OCI-LY1 (cell line): ENCODE data around the gene CERS6.

Experiments
- H2AFZ ChIP-seq: fragments of 200-600 bp; sonication (generic), shearing (Covaris generic); 2 replicates; pipeline ENCODE4 v1.6.0; 2014; ENCODE audit warnings: antibody characterized with exemption, mild to moderate bottlenecking, low read length
- H3F3A ChIP-seq: fragments of 200-600 bp; sonication (generic), shearing (Covaris generic); 2 replicates; pipeline ENCODE4 v1.6.0; 2014; ENCODE audit warnings: mild to moderate bottlenecking, antibody characterized with exemption, low read length, moderate library complexity; ENCODE audit not compliant: insufficient read depth
- H3K27ac ChIP-seq: fragments of 200-600 bp; sonication (generic); 2 replicates; pipeline ENCODE4 v1.5.1; 2014; ENCODE audit warnings: low read length, mixed run types, mild to moderate bottlenecking, low read depth; ENCODE audit not compliant: poor library complexity, severe bottlenecking
- H3K27me3 ChIP-seq: fragments of 200-600 bp; sonication (generic); 2 replicates; pipeline ENCODE4 v1.6.0; 2014; ENCODE audit warnings: antibody characterized with exemption, mild to moderate bottlenecking, low read length, moderate library complexity; ENCODE audit not compliant: insufficient read depth
- H3K36me3 ChIP-seq: fragments of 200-600 bp; sonication (generic); 2 replicates; pipeline ENCODE4 v1.6.1; 2014; ENCODE audit warnings: mild to moderate bottlenecking, antibody characterized with exemption, low read length, moderate library complexity, mixed read lengths; ENCODE audit not compliant: insufficient read depth
- H3K4me1 ChIP-seq: fragments of 200-600 bp; sonication (generic); 2 replicates; pipeline ENCODE4 v1.5.1; 2014; ENCODE audit warnings: mild to moderate bottlenecking, low read length, moderate library complexity; ENCODE audit not compliant: insufficient read depth, severe bottlenecking
- H3K4me2 ChIP-seq: fragments of 200-600 bp; sonication (generic), shearing (Covaris generic); 2 replicates; pipeline ENCODE4 v1.6.1; 2014; ENCODE audit warnings: low read length
- H3K4me3 ChIP-seq: fragments of 200-600 bp; sonication (generic); 2 replicates; pipeline ENCODE4 v1.5.1; 2014; ENCODE audit warnings: low read length, low read depth, mild to moderate bottlenecking, mixed read lengths; ENCODE audit not compliant: poor library complexity, severe bottlenecking
- H3K79me2 ChIP-seq: fragments of 200-600 bp; shearing (Covaris generic); 2 replicates; pipeline ENCODE4 v1.6.1; 2016; ENCODE audit warnings: mixed run types, low read length, mixed read lengths; ENCODE audit not compliant: insufficient read depth
- H3K9ac ChIP-seq: fragments of 200-600 bp; sonication (generic), shearing (Covaris generic); 2 replicates; pipeline ENCODE4 v1.6.1; 2014; ENCODE audit warnings: mild to moderate bottlenecking, low read length, mixed read lengths
- H3K9me2 ChIP-seq: fragments of 200-600 bp; sonication (generic), shearing (Covaris generic); 2 replicates; pipeline ENCODE4 v1.6.1; 2014; ENCODE audit warnings: low read depth, mild to moderate bottlenecking, low read length, mixed read lengths
- H3K9me3 ChIP-seq: fragments of 200-600 bp; shearing (Covaris generic); 2 replicates; pipeline ENCODE4 v1.6.1; 2014; ENCODE audit warnings: low read length, mixed read lengths
- H4K20me1 ChIP-seq: fragments of 200-600 bp; sonication (generic), shearing (Covaris generic); 2 replicates; pipeline ENCODE4 v1.6.0; 2016; ENCODE audit warnings: mild to moderate bottlenecking, low read length; ENCODE audit not compliant: insufficient read depth
- CTCF ChIP-seq: fragments of 200-600 bp; sonication (generic), shearing (Covaris generic); IDR thresholded peaks from 2 replicates; pipeline ENCODE4 v1.5.1; 2017; ENCODE audit warnings: mild to moderate bottlenecking, antibody characterized with exemption, low read length, moderate library complexity, mixed read lengths
- EZH2 ChIP-seq: fragments of 200-600 bp; sonication (generic), shearing (Covaris generic); IDR thresholded peaks from 2 replicates; pipeline ENCODE4 v1.8.0; 2017; ENCODE audit warnings: borderline replicate concordance, mixed run types, mild to moderate bottlenecking, antibody characterized with exemption, low read length, moderate library complexity, mixed read lengths

CERS6 gene

DNA sequence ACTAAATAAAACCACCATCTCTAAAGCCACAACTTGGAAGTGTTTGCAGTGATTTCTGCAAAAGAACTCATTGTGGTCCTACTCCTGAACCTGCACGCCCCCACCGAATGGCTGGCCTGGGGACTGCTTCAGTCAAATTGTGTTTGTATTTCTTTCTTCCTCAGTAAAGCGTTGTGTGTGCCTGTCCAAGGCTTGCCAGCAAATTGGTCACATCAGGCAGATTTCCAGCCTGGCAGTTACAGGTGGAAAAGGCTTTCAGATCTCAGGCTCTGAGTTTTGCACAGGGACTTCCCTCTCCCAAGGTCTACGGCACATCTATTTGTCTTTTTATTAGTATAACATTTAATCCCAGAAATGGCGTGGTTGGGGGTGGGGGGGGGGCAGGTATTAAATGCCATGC, 292.4 kb downstream of the CERS6 start:
- Histone ChIP-seq H3K4me2 (no peak overlapping the region), H3K27me3 (no peaks in the 10 kb centered on the region), H3K9ac (no peak overlapping the region), H3K4me3 (no peak overlapping the region), H2AFZ (no peak overlapping the region), H3K27ac (no peak overlapping the region), H3K9me2 (no peaks in the 10 kb centered on the region), H3K36me3 (no peaks in the 10 kb centered on the region), H3K79me2 (no peaks in the 10 kb centered on the region), H3F3A (no peaks in the 10 kb centered on the region), H3K4me1 (no peaks in the 10 kb centered on the region), H4K20me1 (no peaks in the 10 kb centered on the region), H3K9me3 (no peaks in the 10 kb centered on the region)
- no peak for TF ChIP-seq CTCF
- no peak for TF ChIP-seq EZH2

DNA sequence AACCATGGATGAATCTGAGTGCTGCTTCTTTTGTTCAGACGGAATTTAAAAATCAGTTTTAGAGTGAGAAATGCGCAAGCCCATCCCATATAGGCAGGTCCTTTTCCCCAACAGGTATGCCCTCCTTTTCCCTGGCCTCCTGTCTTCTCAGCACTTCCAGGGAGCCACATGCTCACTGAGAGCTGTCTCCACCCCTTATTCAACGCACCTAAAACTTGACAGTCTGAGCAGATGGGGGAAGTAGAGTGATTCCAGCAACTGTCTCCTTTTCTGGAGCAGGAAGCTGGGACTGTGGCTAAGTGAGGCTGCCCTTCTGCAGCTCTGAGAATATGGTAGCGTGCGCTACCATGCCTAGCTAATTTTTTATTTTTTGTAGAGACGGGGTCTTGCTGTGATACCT, 293.2 kb downstream of the CERS6 start:
- no peak overlapping the region for H3K4me2 ChIP-seq
- H3K36me3 ChIP-seq: no peaks in the 10 kb centered on the region
- no peaks in the 10 kb centered on the region for H3K4me1 ChIP-seq
- no peak overlapping the region for H2AFZ ChIP-seq
- H3F3A ChIP-seq: no peaks in the 10 kb centered on the region
- H3K9me3 ChIP-seq: no peaks in the 10 kb centered on the region
- H3K9ac ChIP-seq: no peak overlapping the region
- no peak overlapping the region for H3K4me3 ChIP-seq
- H4K20me1 ChIP-seq: no peaks in the 10 kb centered on the region
- no peaks in the 10 kb centered on the region for H3K9me2 ChIP-seq
- no peak overlapping the region for H3K27ac ChIP-seq
- H3K79me2 ChIP-seq: no peaks in the 10 kb centered on the region
- TF ChIP-seq CTCF (no peak), EZH2 (no peak)
- H3K27me3 ChIP-seq: no peaks in the 10 kb centered on the region

- no peaks in the 10 kb centered on the region for H3F3A ChIP-seq
- no peaks in the 10 kb centered on the region for H3K9me2 ChIP-seq
- no peaks in the 10 kb centered on the region for H3K36me3 ChIP-seq
- H3K79me2 ChIP-seq: no peaks in the 10 kb centered on the region
- no peaks in the 10 kb centered on the region for H3K9me3 ChIP-seq
- no peak overlapping the region for H2AFZ ChIP-seq
- H3K27ac ChIP-seq: no peak overlapping the region
- H3K4me2 ChIP-seq: no peak overlapping the region
- H4K20me1 ChIP-seq: no peaks in the 10 kb centered on the region
- TF ChIP-seq EZH2 (no peak), CTCF (no peak)
- no peaks in the 10 kb centered on the region for H3K4me1 ChIP-seq
- H3K4me3 ChIP-seq: no peak overlapping the region
- H3K27me3 ChIP-seq: no peaks in the 10 kb centered on the region
- no peak overlapping the region for H3K9ac ChIP-seq
Measured at GRCh38 chr2:168751104-168751740, 295.1 kb downstream of the CERS6 start.
